ENCODE data around the gene GRK5.

- TF ChIP-seq CTCF (IDR thresholded peaks at IDR 0.05) (no peak), REST (IDR thresholded peaks at IDR 0.05; ENCODE audit: insufficient read depth in 1 of 2, low read depth in 2 of 2, low read length in 1 of 2) (no peak), POLR2AphosphoS5 (IDR thresholded peaks at IDR 0.05; ENCODE audit: low read depth, low read length) (no peak), SIN3A (IDR thresholded peaks at IDR 0.05; ENCODE audit: borderline replicate concordance, insufficient read depth, low read depth, low read length) (no peak), TCF7L2 (IDR thresholded peaks at IDR 0.05; ENCODE audit: low read depth, low read length) (no peak)
Measured at GRCh38 chr10:119403921-119404320, 196.6 kb downstream of the GRK5 start.

Data from Panc1 (cell line).